GM18907 (cell line): ENCODE results near the gene CD200R1.

Experiments used
- ATAC-seq: cut with Tn5 transposase; IDR thresholded peaks from one replicate; pipeline ENCODE4 v1.9.1; 2021; ENCODE audit warnings: mild to moderate bottlenecking, moderate library complexity; ENCODE audit not compliant: unreplicated experiment

Gene CD200R1

DNA sequence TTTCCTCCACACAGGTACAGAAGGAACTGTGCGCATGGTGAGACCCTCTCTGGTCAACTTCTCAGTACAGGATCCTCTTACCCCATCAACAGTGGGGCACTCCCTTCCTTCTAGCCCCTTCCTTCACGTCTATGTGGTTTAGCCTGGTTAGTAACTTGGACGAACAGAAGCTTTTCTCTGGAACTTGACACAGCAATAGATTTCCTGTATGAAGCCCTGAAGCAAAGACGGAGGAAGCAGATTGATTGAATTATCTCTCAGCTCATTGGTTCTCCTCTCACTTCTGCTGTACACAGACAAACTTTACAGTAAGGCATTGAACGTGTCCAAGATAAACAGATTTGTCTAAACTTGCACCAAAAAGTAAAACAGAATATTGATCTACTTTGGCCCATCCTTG lies at the start of gene CD200R1:
TSS of gene CD200R1 (minus strand) at position 210 of the 400 bp plus-strand sequence. CDS start 246 bp downstream, outside the sequence.
- ATAC-seq, result no peak

DNA sequence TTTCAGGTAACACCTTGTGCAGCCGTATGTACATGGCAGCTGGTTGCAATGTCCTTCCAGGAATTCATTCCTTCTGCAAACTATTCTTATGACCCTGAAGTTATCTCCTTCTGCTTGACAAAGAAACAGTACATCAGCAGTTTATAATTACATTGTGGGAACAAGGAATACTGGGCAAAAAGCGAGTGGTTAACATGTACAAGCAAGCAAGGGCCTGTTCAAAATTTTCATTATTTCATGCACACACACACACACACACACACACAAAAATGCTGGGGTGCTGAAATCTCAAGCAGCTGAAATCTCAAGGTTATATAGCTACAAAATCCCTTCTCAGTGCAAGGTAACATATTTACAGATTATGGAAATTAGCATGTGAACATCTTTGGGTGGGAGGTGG lies 46.6 kb upstream of the CD200R1 start:
- ATAC-seq, result no peak

DNA sequence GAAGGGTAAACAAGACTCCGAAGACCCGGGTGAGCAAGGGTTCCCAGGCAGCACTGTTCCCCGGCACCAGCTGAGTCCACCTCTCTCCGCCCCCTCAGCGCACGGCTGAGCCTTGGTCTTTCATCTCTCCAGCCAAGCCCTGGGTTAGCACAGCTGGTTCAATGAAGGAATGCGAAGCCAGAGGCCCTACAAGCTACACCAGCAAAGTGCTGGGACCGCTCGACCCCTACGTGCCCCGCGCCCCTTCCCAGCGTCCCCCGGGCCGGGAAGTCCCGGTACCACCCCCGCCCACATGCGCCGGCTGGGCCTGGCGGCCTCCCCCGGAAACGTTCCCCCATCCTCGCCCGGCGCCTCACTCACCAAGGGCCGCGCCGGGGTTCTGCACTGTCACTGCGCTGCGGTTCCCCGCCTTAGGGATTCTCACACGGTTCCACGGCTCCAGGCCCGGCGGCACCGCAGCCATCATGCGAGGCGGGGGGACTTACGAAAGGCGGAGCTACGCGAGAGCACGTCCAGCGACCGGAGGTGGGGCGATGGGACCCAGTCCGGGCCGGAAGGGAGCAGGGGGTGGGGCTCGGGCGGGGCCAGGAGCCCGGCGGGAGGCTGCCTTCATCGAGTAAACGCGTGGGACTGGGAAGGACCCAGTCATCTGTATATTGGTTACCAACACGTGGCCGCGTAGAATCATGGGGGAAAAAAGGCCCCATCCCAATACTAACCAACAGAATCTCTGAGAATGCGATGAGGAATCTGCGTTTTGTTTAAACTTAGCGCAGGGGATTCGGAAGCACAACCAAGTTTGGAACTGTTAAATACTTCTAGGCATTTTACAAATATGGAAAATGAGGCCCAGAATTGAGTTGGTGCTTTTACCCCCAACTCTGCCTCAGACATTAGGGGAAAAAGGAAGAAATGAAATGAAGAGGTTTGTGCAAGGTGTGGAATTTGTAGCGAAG lies 44.6 kb upstream of the CD200R1 start:
- peak; percentile 95 for ATAC-seq

DNA sequence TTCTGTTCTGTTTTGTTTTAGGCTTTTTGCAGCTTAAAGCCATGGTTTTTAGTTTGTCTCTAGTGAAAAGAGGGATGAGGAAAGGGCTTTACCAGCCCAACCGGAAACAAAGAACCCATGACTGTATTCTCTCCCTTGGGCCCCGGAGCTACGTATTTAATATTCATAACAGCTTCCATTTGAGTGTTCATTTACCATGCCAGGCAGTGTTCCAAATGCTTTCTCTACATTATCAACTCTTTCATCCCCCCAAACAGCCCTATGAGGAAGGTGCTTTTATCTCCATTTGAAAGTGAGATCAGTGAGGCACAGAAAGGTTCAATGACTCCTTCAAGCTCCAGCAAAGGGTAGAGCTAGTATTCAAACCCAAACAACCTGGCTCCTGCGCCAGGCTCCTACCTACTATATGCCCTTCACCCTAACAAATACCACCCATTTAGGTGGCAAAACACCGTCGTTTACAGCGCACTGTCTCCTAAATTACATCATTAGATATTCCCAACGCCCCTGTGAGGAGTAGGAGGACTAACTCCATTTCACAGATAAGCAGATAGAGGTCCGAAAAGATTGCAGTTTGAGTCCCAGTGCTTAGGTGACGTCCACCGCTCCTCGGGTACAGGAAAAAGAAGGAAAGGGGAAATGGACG lies 43.8 kb upstream of the CD200R1 start:
- ATAC-seq, result no peak

GRCh38 chr3:113013593-113013992 lies 38.7 kb upstream of the CD200R1 start:
- no peak for ATAC-seq

DNA sequence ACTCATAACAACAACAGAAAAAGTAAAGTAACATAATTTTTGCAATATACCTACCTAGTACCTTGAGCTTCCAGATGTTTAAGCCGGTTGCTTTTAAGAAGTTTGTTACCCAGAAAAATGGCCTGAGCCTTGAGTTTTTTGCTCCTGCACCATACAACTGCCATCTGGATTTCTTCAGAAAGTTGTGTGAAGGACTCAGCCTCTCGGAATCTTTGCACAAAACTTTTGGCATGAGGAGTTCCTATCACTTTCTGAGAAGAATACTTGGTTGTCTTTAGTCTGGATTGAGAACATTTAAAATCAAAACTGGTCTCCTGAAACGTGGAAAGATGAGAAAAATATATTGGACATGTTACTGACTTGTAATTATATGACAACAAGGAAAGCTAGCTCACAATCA lies 33.2 kb upstream of the CD200R1 start:
- no peak for ATAC-seq

- no peak for ATAC-seq
These were observed 31.6 kb upstream of the CD200R1 start for GRCh38 chr3:113006359-113007056.

- no peak for ATAC-seq
These were observed 30.7 kb upstream of the CD200R1 start for GRCh38 chr3:113005611-113006010.

DNA sequence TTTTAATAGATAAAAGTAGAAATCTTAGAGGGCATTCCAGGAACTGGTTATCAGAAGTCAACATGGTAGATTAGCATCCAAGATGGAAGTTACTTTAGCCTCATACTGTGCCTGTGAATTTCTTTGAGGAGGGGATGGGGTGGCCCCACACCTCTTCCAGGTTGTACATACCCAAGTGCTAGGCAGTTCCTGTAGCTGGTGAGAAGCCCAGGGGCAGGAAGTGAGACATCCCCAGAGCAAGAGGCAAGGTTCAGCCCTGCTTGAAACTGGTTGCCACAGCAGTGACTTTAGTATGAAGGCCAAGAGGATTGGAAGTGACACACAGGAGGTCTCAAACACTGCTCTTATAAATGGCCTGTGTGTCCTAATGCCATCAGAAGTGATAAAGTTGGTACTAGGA lies 27.8 kb upstream of the CD200R1 start:
- no peak for ATAC-seq

DNA sequence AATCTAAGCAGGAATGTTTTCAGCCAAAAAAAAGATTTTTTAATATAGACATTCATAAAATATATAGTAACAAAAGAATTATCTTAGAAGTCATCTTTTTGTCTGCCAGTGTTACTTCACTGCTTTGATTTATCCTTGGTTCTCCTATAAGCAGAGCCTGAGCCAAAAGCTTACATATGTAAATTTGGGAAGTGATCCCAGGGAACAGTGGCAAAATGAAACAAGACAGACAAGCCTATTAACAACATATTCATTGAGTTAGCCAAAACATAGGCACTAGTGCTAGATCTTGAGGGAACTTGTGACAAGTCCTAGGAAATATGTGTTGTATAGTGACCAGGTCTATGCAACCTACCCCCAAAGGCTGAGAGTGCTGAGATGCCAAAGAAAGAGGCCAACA lies 27.1 kb upstream of the CD200R1 start:
- ATAC-seq, result no peak

- no peak for ATAC-seq
These were observed 25.8 kb upstream of the CD200R1 start for GRCh38 chr3:113000691-113001090.

DNA sequence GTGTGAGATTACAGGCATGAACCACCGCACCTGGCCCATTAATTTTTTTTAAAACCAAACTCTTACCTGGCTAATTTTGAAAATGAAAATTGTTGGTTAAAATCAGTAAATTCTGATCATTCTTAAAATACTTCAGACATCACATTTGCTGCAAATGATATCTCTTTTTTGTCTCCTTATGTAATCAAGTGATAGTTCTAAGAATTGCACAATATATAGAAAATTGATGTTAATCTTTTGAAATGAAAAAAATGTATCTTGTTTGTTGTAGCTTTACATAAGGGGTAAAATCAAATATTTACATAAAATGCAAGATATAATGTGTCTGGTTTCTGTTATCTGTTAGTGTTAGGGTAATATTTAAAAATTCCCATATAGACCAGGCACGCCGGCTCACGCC lies 20.9 kb upstream of the CD200R1 start:
- ATAC-seq, result no peak

DNA sequence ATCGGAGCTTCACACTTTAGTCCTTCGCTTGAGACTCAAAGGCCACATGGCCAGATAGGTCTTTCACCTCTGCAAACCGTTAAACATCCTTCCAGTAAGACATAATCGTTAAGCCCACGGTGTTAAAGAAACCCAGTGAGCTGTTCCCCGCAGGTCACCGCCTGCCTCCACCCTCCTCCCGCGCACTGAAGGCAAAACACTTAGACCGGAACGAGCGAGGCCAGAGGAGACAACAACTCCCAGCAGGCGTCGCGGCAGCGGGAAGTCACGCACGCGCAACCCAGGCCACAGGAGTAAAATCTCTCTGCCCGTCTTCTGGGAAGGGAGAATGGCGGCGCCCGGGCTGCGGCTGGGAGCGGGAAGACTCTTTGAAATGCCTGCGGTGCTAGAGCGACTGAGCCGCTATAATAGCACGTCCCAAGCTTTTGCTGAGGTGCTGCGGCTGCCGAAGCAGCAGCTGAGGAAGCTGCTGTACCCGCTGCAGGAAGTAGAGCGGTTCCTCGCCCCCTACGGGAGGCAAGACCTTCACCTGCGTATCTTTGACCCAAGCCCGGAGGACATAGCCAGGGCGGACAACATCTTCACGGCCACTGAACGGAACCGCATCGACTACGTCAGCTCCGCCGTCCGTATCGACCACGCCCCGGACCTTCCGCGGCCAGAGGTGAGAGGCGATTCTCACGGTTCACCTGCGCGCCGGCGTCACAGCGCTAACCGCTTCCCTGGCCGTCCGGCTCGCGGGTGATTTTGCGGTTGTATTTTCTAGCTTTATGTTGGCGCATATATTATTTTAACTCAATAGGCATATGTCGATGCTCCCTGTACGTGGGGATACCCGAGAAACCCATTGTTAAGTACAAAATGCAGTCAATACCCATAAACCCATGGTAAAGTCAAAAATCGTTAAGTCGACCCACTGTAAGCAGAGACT lies 16.0 kb upstream of the CD200R1 start, which contains the start of gene GTPBP8:
TSS of gene GTPBP8 (plus strand) at position 313 of the 931 bp plus-strand sequence. CDS start at position 329, 16 bp downstream.
- ATAC-seq, result peak; percentile 96

DNA sequence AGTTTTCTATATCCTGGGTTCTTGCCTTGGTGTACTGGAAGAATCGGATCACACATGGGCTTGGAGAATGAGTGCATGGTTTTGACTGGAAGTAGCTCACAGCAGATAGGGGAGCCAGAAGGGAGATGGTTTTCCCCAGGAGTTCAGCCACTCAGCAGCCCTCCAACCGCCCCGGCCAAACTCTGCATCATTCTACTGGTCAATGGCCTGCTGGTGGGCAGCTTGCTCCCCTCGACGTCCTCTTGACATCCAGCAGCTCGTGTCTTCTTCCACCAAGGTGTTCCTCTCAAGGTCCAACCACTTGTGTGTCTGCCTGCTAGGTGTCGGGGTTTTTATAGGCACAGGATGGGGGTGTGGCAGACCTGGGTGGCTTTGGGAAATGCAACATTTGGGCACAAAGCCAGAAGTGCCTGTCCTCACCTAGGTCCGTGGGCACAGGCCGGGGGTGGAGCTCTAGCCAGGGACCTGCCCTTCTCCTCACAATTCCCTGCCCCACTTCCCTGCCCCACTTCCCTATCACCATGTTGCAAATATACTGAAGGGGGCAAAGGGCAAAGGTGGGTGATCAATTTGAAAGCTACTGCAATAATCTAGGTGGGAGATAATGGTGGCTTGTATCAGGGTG lies 12.9 kb upstream of the CD200R1 start:
- ATAC-seq, result no peak

DNA sequence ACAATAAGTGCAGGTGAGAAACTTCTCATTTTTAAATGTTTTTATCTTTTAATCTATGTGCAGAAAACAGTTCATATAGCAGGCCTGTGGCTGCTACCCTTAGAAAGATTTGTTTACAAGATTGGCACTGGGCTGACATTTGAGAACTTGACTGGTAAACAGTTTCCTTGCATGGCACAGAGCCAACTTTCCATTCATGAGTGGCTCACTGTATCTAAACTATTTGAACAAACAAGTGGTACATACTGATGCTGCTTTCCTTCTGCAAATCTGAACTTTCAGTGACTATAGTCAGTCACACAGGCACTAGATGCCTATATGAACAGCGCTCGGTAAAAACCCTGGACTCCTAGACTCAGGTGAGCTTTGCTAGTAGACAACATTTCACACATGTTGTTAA lies 9.6 kb upstream of the CD200R1 start:
- no peak for ATAC-seq

- no peak for ATAC-seq
These were observed 7.8 kb upstream of the CD200R1 start for GRCh38 chr3:112982710-112983109.

- ATAC-seq, result no peak
These were observed 5.2 kb upstream of the CD200R1 start for GRCh38 chr3:112980080-112980479.

- ATAC-seq, result no peak
These were observed 4.4 kb upstream of the CD200R1 start for GRCh38 chr3:112979244-112979832.

GRCh38 chr3:112976953-112977352 lies 2.0 kb upstream of the CD200R1 start:
- no peak for ATAC-seq
